ENCODE measurements around the gene MYO5B. TPM values are rescaled to one million over a fixed set of nuclear protein-coding genes. Genes with fewer than 3 reads are reported as not detected.

MYO5B gene
- total RNA-seq, 2 experiments from 2014 or later = not detected

DNA sequence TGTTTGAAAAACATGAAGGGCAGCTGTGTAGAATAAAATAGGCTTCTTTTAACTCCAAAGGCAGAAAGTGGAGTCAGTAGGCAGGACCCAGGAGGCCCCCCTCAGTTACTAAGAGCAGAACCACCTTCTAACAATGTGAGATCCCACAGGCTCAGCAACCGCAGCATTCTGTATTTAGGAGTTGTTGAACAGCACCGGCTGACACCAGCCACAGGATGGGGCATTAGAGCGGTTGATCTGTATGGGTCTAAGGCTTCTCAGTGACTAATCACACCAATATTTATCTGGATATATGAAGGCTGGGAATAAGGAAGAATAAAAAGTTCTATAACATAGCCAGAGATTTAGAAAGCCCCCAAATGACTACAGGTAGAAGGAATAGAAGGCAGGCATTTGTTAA is 51.7 kb downstream of the MYO5B start:
- Histone ChIP-seq H3K9me3 (ENCODE audit: low read length) (no peaks in the 10 kb centered on the region), H3K79me2 (ENCODE audit: insufficient read depth, low read depth, low read length) (no peaks in the 10 kb centered on the region), H3K36me3 (ENCODE audit: insufficient read depth, low read length) (no peaks in the 10 kb centered on the region), H3K9me2 (ENCODE audit: insufficient read depth, low read length) (no peaks in the 10 kb centered on the region), H2AFZ (ENCODE audit: low read length) (no peak overlapping the region), H3K4me2 (ENCODE audit: low read length) (no peak overlapping the region), H4K20me1 (ENCODE audit: insufficient read depth, low read length) (no peaks in the 10 kb centered on the region), H3K27ac (ENCODE audit: low read depth, low read length, poor library complexity, severe bottlenecking) (no peak overlapping the region), H3K4me3 (ENCODE audit: low read depth, low read length, poor library complexity, severe bottlenecking) (no peak overlapping the region), H3K4me1 (ENCODE audit: insufficient read depth, low read length, poor library complexity, severe bottlenecking) (no peaks in the 10 kb centered on the region)
- ChIA-PET POLR2A (no interaction called here), CTCF (ENCODE audit: unreplicated experiment) (no interaction called here)
- intact Hi-C loops (cut with micrococcal nuclease; ENCODE audit: unreplicated experiment) = no loop called here
- no peak for TF ChIP-seq EZH2phosphoT487 (IDR thresholded peaks at IDR 0.05; ENCODE audit: borderline replicate concordance, low read depth, low read length)
- TF ChIP-seq, protein P1, sequence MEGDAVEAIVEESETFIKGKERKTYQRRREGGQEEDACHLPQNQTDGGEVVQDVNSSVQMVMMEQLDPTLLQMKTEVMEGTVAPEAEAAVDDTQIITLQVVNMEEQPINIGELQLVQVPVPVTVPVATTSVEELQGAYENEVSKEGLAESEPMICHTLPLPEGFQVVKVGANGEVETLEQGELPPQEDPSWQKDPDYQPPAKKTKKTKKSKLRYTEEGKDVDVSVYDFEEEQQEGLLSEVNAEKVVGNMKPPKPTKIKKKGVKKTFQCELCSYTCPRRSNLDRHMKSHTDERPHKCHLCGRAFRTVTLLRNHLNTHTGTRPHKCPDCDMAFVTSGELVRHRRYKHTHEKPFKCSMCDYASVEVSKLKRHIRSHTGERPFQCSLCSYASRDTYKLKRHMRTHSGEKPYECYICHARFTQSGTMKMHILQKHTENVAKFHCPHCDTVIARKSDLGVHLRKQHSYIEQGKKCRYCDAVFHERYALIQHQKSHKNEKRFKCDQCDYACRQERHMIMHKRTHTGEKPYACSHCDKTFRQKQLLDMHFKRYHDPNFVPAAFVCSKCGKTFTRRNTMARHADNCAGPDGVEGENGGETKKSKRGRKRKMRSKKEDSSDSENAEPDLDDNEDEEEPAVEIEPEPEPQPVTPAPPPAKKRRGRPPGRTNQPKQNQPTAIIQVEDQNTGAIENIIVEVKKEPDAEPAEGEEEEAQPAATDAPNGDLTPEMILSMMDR (conservative IDR thresholded peaks at IDR 0.05; ENCODE audit: low read length) = no peak
- no peak for DNase-seq (ENCODE audit: low spot score)
- no TSS peak for BruUV-seq (replicated peaks)

DNA sequence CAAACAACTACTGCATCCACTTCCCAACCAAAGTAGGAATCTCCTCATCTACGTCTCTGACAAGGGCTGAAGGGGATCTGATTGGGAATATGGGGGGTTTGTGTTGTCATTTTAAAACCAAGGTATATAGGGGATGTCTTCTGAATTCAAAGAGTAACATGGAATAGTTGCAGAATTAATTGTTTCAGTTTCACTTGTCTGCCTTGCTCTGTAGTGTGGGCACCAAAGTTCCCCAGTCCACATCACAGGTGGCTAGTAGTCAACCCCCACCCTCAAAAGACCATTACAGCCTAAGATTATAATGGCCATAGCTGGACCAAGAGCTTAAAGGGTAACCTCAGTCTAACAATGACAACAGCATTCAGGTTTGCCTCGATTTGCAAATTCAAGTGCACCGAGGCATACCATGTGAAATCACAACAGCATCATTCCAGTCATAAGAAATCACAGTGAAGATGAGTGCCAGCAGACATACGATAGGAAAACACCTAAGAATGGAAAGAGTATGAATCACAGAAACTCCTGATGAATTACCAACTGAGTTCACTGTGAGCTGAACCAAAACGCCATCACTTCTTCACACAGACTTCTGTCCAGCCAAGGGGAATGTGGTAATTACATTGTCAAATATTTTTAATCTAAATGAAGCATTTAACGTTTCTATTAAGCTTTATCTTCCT is 52.4 kb downstream of the MYO5B start:
- H3K27ac ChIP-seq (ENCODE audit: low read depth, low read length, poor library complexity, severe bottlenecking) = no peak overlapping the region
- POLR2A ChIA-PET = no interaction called here
- H3K4me3 ChIP-seq (ENCODE audit: low read depth, low read length, poor library complexity, severe bottlenecking) = no peak overlapping the region
- H4K20me1 ChIP-seq (ENCODE audit: insufficient read depth, low read length) = no peaks in the 10 kb centered on the region
- H3K9me2 ChIP-seq (ENCODE audit: insufficient read depth, low read length) = no peaks in the 10 kb centered on the region
- CTCF ChIA-PET (ENCODE audit: unreplicated experiment) = no interaction called here
- H2AFZ ChIP-seq (ENCODE audit: low read length) = no peak overlapping the region
- no peaks in the 10 kb centered on the region for H3K4me1 ChIP-seq (ENCODE audit: insufficient read depth, low read length, poor library complexity, severe bottlenecking)
- no peak overlapping the region for H3K4me2 ChIP-seq (ENCODE audit: low read length)
- no TSS peak for BruUV-seq (replicated peaks)
- H3K79me2 ChIP-seq (ENCODE audit: insufficient read depth, low read depth, low read length) = no peaks in the 10 kb centered on the region
- intact Hi-C loops (cut with micrococcal nuclease; ENCODE audit: unreplicated experiment) = no loop called here
- TF ChIP-seq EZH2phosphoT487 (IDR thresholded peaks at IDR 0.05; ENCODE audit: borderline replicate concordance, low read depth, low read length) = no peak
- TF ChIP-seq, protein P1 (conservative IDR thresholded peaks at IDR 0.05; ENCODE audit: low read length) = no peak
- no peaks in the 10 kb centered on the region for H3K9me3 ChIP-seq (ENCODE audit: low read length)
- no peaks in the 10 kb centered on the region for H3K36me3 ChIP-seq (ENCODE audit: insufficient read depth, low read length)
- DNase-seq (ENCODE audit: low spot score) = no peak

DNA sequence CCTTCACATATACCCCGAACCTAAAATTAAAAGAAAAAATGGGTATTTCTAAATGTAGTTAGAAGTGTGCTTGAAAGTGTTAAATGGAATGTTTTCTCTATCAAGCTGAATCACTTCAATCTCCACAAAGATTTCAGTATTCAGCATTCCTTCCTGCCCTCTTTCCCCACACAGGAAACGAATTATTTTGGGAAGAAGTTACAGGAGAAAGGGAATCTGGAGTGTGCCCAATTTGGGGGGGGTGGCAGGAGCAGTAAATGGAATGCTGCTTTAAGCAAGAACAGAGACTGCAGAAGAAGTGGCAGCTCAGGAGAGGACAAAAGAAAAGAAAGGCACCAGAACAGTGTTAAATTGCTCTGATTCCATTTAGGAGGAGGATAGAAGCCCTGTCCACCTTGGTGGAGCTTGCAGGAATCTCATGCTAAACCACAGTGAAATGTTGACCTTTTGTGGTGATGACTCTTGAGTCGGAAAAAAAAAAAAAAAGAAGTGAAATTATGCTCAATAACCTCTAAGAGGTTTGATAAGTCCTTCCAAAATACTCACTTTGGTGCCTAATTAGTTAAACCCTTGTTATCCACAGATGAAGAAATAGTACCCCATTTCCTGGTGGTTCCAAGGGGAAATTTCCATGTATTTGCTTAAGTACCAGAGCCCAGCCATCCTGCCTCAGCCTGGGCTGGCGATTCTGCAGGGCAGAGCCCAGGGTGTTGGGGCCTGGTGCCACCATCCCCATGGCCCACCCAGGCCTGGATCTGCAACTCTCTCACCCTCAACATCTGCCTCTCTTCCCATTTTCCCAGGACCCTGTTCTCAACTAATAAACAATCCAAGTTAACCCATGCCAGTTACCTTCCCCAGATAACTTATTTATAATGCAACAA is 56.5 kb downstream of the MYO5B start:
- no peak overlapping the region for H2AFZ ChIP-seq (ENCODE audit: low read length)
- no peaks in the 10 kb centered on the region for H4K20me1 ChIP-seq (ENCODE audit: insufficient read depth, low read length)
- intact Hi-C loops (cut with micrococcal nuclease; ENCODE audit: unreplicated experiment) = no loop called here
- H3K4me1 ChIP-seq (ENCODE audit: insufficient read depth, low read length, poor library complexity, severe bottlenecking) = no peaks in the 10 kb centered on the region
- no peak overlapping the region for H3K4me2 ChIP-seq (ENCODE audit: low read length)
- CTCF ChIA-PET (ENCODE audit: unreplicated experiment) = no interaction called here
- BruUV-seq (replicated peaks) = no TSS peak
- DNase-seq (ENCODE audit: low spot score) = no peak
- no peaks in the 10 kb centered on the region for H3K9me3 ChIP-seq (ENCODE audit: low read length)
- H3K9me2 ChIP-seq (ENCODE audit: insufficient read depth, low read length) = no peaks in the 10 kb centered on the region
- no peak overlapping the region for H3K27ac ChIP-seq (ENCODE audit: low read depth, low read length, poor library complexity, severe bottlenecking)
- POLR2A ChIA-PET = interaction anchor here (0.7 kb wide), 1 partner anchor 190 kb away, joined by 3 read pairs; no protein-coding TSS in a partner anchor
- no peaks in the 10 kb centered on the region for H3K36me3 ChIP-seq (ENCODE audit: insufficient read depth, low read length)
- TF ChIP-seq, protein P1 (conservative IDR thresholded peaks at IDR 0.05; ENCODE audit: low read length) = no peak
- TF ChIP-seq EZH2phosphoT487 (IDR thresholded peaks at IDR 0.05; ENCODE audit: borderline replicate concordance, low read depth, low read length) = no peak
- H3K79me2 ChIP-seq (ENCODE audit: insufficient read depth, low read depth, low read length) = no peaks in the 10 kb centered on the region
- no peak overlapping the region for H3K4me3 ChIP-seq (ENCODE audit: low read depth, low read length, poor library complexity, severe bottlenecking)
